Ectodermal cell (in vitro differentiated cells): ENCODE results near the gene MPRIP.

Source experiments
- H3K27ac ChIP-seq: 2 replicates; pipeline ENCODE4 v1.7.0; 2013; ENCODE audit warnings: mild to moderate bottlenecking, low read depth, low read length; ENCODE audit not compliant: insufficient read depth, poor library complexity, severe bottlenecking
- H3K27me3 ChIP-seq: 2 replicates; pipeline ENCODE4 v1.7.0; 2013; ENCODE audit warnings: mild to moderate bottlenecking, low read length; ENCODE audit not compliant: insufficient read depth, control insufficient read depth, poor library complexity, severe bottlenecking
- H3K36me3 ChIP-seq: one replicate; pipeline ENCODE4 v1.7.0; 2013; ENCODE audit warnings: low read length; ENCODE audit not compliant: control insufficient read depth, insufficient read depth
- H3K4me1 ChIP-seq: one replicate; pipeline ENCODE4 v1.7.0; 2013; ENCODE audit warnings: low read length; ENCODE audit not compliant: control insufficient read depth, insufficient read depth
- H3K4me3 ChIP-seq: 2 replicates; pipeline ENCODE4 v1.7.0; 2013; ENCODE audit warnings: low read depth, low read length, control low read depth; ENCODE audit not compliant: insufficient read depth
- H3K9me3 ChIP-seq: 2 replicates; pipeline ENCODE4 v1.7.0; 2013; ENCODE audit warnings: mild to moderate bottlenecking, low read length, moderate library complexity; ENCODE audit not compliant: control insufficient read depth
- WGBS, 2 experiments: methylation state at CpG; one replicate each; pipeline ENCODE4 v1.1.7; 2013; ENCODE audit warnings: missing lambda C conversion rate in 2 of 2; 5-methylcytosine and 5-hydroxymethylcytosine counted together

The MPRIP gene

GRCh38 chr17:17022011-17022410, 20.2 kb upstream of the MPRIP start:
- Histone ChIP-seq H3K36me3 (no peaks in the 10 kb centered on the region), H3K4me3 (no peak overlapping the region), H3K27ac (no peak overlapping the region), H3K27me3 (no peaks in the 10 kb centered on the region), H3K4me1 (peaks cover 14% of the 10 kb centered on the region), H3K9me3 (no peaks in the 10 kb centered on the region)
- WGBS, 2 experiments = 93 to 94% methylated on average over 4 of the region's 4 CpGs

- Histone ChIP-seq H3K4me1 (peaks cover 14% of the 10 kb centered on the region), H3K27ac (no peak overlapping the region), H3K9me3 (no peaks in the 10 kb centered on the region), H3K27me3 (no peaks in the 10 kb centered on the region), H3K4me3 (no peak overlapping the region), H3K36me3 (no peaks in the 10 kb centered on the region)
- 86 to 87% methylated on average over 5 of the region's 5 CpGs for WGBS, 2 experiments
Measured at GRCh38 chr17:17022456-17022855, 19.8 kb upstream of the MPRIP start.

- WGBS, 2 experiments = 84 to 87% methylated on average over 8 of the region's 8 CpGs
- Histone ChIP-seq H3K4me3 (no peak overlapping the region), H3K27me3 (no peaks in the 10 kb centered on the region), H3K36me3 (no peaks in the 10 kb centered on the region), H3K27ac (no peak overlapping the region), H3K9me3 (no peaks in the 10 kb centered on the region), H3K4me1 (peaks cover 31% of the 10 kb centered on the region)
Measured at GRCh38 chr17:17024778-17025300, 17.4 kb upstream of the MPRIP start.

- Histone ChIP-seq H3K36me3 (no peaks in the 10 kb centered on the region), H3K27ac (no peak overlapping the region), H3K4me3 (no peak overlapping the region), H3K4me1 (peaks cover 39% of the 10 kb centered on the region), H3K9me3 (no peaks in the 10 kb centered on the region), H3K27me3 (no peaks in the 10 kb centered on the region)
- WGBS, 2 experiments = 95% methylated on average over 5 of the region's 5 CpGs
Measured at GRCh38 chr17:17025621-17026020, 16.6 kb upstream of the MPRIP start.

- WGBS, 2 experiments = 89 to 90% methylated on average over 9 of the region's 9 CpGs
- Histone ChIP-seq H3K27ac (no peak overlapping the region), H3K9me3 (no peaks in the 10 kb centered on the region), H3K36me3 (no peaks in the 10 kb centered on the region), H3K27me3 (no peaks in the 10 kb centered on the region), H3K4me1 (peaks cover 35% of the 10 kb centered on the region), H3K4me3 (no peak overlapping the region)
Measured at GRCh38 chr17:17026163-17026562, 16.1 kb upstream of the MPRIP start.

- H3K4me1 ChIP-seq = peaks cover 26% of the 10 kb centered on the region
- H3K27ac ChIP-seq = no peak overlapping the region
- no peaks in the 10 kb centered on the region for H3K36me3 ChIP-seq
- no peaks in the 10 kb centered on the region for H3K9me3 ChIP-seq
- H3K4me3 ChIP-seq = no peak overlapping the region
- 91 to 92% methylated on average over 9 to 10 of the region's 10 CpGs for WGBS, 2 experiments
- no peaks in the 10 kb centered on the region for H3K27me3 ChIP-seq
Measured at GRCh38 chr17:17027442-17028058, 14.7 kb upstream of the MPRIP start.

GRCh38 chr17:17028059-17028877, 14.0 kb upstream of the MPRIP start:
- H3K27me3 ChIP-seq = no peaks in the 10 kb centered on the region
- H3K9me3 ChIP-seq = no peaks in the 10 kb centered on the region
- no peaks in the 10 kb centered on the region for H3K36me3 ChIP-seq
- no peak overlapping the region for H3K4me3 ChIP-seq
- peaks cover 26% of the 10 kb centered on the region for H3K4me1 ChIP-seq
- H3K27ac ChIP-seq = peak overlapping the region; percentile 55
- WGBS, 2 experiments = 70 to 72% methylated on average over 12 of the region's 12 CpGs

GRCh38 chr17:17028878-17029535, 13.2 kb upstream of the MPRIP start:
- H3K27ac ChIP-seq = no peak overlapping the region
- no peaks in the 10 kb centered on the region for H3K36me3 ChIP-seq
- no peak overlapping the region for H3K4me3 ChIP-seq
- no peaks in the 10 kb centered on the region for H3K27me3 ChIP-seq
- WGBS, 2 experiments = 67% methylated on average over 16 of the region's 16 CpGs
- H3K4me1 ChIP-seq = peaks cover 26% of the 10 kb centered on the region
- no peaks in the 10 kb centered on the region for H3K9me3 ChIP-seq

- Histone ChIP-seq H3K4me1 (peaks cover 26% of the 10 kb centered on the region), H3K9me3 (no peaks in the 10 kb centered on the region), H3K36me3 (no peaks in the 10 kb centered on the region), H3K27ac (no peak overlapping the region), H3K4me3 (no peak overlapping the region), H3K27me3 (no peaks in the 10 kb centered on the region)
- 65% methylated on average over 9 of the region's 9 CpGs for WGBS, 2 experiments
Measured at GRCh38 chr17:17029938-17030337, 12.3 kb upstream of the MPRIP start.
